HG02623 (cell line): ENCODE data around the gene CLDN19.
"Not testable (repeated sequence)": the region's sequence is repeated elsewhere in the genome, so short reads cannot be mapped to it uniquely, and the experiment has no call there.

ENCODE experiments used
- ATAC-seq: cut with Tn5 transposase; IDR thresholded peaks from one replicate; pipeline ENCODE4 v1.9.1; 2021; ENCODE audit warnings: moderate library complexity; ENCODE audit not compliant: unreplicated experiment

The CLDN19 gene

GRCh38 chr1:42761567-42761966 is 21.5 kb upstream of the CLDN19 start:
- no peak for ATAC-seq

- no peak for ATAC-seq
Measured at GRCh38 chr1:42759114-42759513, 19.1 kb upstream of the CLDN19 start.

- no peak for ATAC-seq
Measured at GRCh38 chr1:42758641-42759040, 18.6 kb upstream of the CLDN19 start.

GRCh38 chr1:42757892-42758275 is 17.8 kb upstream of the CLDN19 start:
- ATAC-seq = no peak

- ATAC-seq = no peak
Measured at GRCh38 chr1:42756956-42757891, 17.2 kb upstream of the CLDN19 start.

- no peak for ATAC-seq
Measured at GRCh38 chr1:42753070-42753469, 13.0 kb upstream of the CLDN19 start.

GRCh38 chr1:42752284-42752683 is 12.2 kb upstream of the CLDN19 start:
- ATAC-seq = no peak

GRCh38 chr1:42751511-42752070 is 11.6 kb upstream of the CLDN19 start:
- ATAC-seq = not testable (repeated sequence)

GRCh38 chr1:42750041-42750440 is 10.0 kb upstream of the CLDN19 start:
- no peak for ATAC-seq

- no peak for ATAC-seq
Measured at GRCh38 chr1:42748461-42749410, 8.7 kb upstream of the CLDN19 start.

GRCh38 chr1:42748021-42748420 is 8.0 kb upstream of the CLDN19 start:
- ATAC-seq = no peak

GRCh38 chr1:42747125-42747524 is 7.1 kb upstream of the CLDN19 start:
- ATAC-seq = no peak

- no peak for ATAC-seq
Measured at GRCh38 chr1:42746436-42747105, 6.5 kb upstream of the CLDN19 start.

- no peak for ATAC-seq
Measured at GRCh38 chr1:42745851-42746250, 5.8 kb upstream of the CLDN19 start.

- no peak for ATAC-seq
Measured at GRCh38 chr1:42744148-42744413, 4.0 kb upstream of the CLDN19 start.

GRCh38 chr1:42743317-42744147 is 3.5 kb upstream of the CLDN19 start:
- no peak for ATAC-seq

- ATAC-seq = no peak
Measured at GRCh38 chr1:42742617-42743316, 2.7 kb upstream of the CLDN19 start.

- no peak for ATAC-seq
Measured at GRCh38 chr1:42742141-42742540, 2.1 kb upstream of the CLDN19 start.

GRCh38 chr1:42741706-42742105 is 1.7 kb upstream of the CLDN19 start:
- ATAC-seq = no peak
